Urinary bladder (tissue), 4 donors: ENCODE results near the gene PGM2L1. TPM values are rescaled to one million over a fixed set of nuclear protein-coding genes. Genes with fewer than 3 reads are reported as not detected.
"Not testable (repeated sequence)": the region's sequence is repeated elsewhere in the genome, so short reads cannot be mapped to it uniquely, and the experiment has no call there.

Experiments
- DNase-seq: peaks from one replicate; pipeline ENCODE4 v3.0.0-alpha.2; 2015; ENCODE audit errors: extremely low spot score
- H3K27ac ChIP-seq: one replicate; pipeline ENCODE4 v1.5.1; 2013; ENCODE audit warnings: low read depth, mild to moderate bottlenecking, moderate library complexity
- H3K36me3 ChIP-seq: one replicate; pipeline ENCODE4 v1.6.1; 2013; ENCODE audit warnings: mild to moderate bottlenecking, moderate library complexity; ENCODE audit not compliant: insufficient read depth
- H3K4me1 ChIP-seq: one replicate; pipeline ENCODE4 v1.6.1; 2013; ENCODE audit warnings: mild to moderate bottlenecking, moderate library complexity; ENCODE audit not compliant: insufficient read depth
- H3K4me3 ChIP-seq: one replicate; pipeline ENCODE4 v1.5.1; 2013; ENCODE audit warnings: low read depth, low read length
- WGBS: extraction: QIAGEN DNeasy Blood & Tissue Kit; methylation state at CpG from one replicate; pipeline ENCODE4 v1.1.7; 2013; 5-methylcytosine and 5-hydroxymethylcytosine counted together
- polyA plus RNA-seq: library from polyadenylated mRNA; stranded (reverse); fragments of 200-250 nt; gene quantifications from one replicate; pipeline ENCODE4 v1.2.3, GENCODE V29; 2013
- total RNA-seq: library from RNA; depleted of rRNA; stranded (reverse); fragments of >200 nt; gene quantifications from one replicate; pipeline ENCODE4 v1.2.3, GENCODE V29; 2014
- donor health status: healthy with polysubstance abuse.
- donor health status: healthy.

Gene PGM2L1
- total and polyA plus RNA-seq, 2 donors, result 5.2 to 14.1 TPM

DNA sequence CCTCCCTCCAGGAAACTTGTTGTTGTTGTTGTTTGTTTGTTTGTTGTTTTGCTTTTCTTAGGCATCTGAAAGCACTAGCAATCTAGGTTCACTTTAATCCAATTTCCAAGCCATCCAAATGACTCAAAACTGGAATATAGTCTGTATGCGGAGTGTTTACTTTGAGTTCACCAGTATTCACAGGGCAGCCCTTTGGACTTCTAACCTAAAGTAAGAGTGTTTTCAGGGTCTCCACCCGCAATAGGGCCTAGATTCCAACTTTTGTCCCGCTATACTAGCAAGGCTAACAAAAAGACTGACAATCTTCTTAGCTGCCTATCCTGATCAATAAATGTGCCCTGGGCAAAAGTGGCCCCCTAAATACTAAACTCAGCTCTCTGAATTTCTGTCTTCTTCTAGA is 13.6 kb downstream of the PGM2L1 start:
- Histone ChIP-seq H3K27ac (no peak overlapping the region), H3K4me1 (no peaks in the 10 kb centered on the region), H3K4me3 (no peak overlapping the region), H3K36me3 (no peaks in the 10 kb centered on the region)
- no peak for DNase-seq
- 97% methylated on average over 3 of the region's 3 CpGs for WGBS

DNA sequence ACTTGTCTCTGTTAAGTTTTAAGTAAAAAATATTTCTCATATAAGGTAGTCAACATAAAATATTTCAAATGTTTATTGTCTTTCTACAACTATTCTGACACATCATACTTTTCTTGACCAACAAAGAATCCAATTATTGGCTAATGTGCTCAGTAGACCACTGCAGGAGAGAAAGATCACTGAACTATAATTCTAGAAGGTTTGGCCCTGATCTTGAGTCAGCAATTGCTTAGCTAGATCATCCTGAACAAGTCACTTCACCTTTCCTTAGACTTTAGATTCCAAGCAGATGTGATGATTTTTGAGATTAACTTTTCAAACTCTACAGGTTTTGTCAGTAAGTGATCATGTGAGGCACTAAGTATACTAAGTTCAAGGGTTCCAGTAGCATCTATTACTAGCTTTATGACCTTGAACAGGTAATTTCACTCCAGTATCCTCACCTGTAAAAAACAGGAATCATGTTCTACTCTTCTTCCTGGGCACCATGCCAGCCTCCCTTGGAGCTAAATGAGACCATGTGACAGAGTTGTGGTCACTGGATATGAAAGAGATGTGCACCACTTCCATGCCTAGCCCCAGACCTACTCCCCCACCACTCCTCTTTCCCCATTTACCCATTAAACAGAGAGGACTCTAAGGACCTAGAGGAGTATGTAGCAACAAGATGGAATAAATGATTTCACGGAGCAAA is 17.3 kb downstream of the PGM2L1 start:
- no peaks in the 10 kb centered on the region for H3K36me3 ChIP-seq
- no peak for DNase-seq
- 89% methylated on average over 1 of the region's 1 CpG for WGBS
- no peaks in the 10 kb centered on the region for H3K4me1 ChIP-seq
- no peak overlapping the region for H3K4me3 ChIP-seq
- no peak overlapping the region for H3K27ac ChIP-seq

DNA sequence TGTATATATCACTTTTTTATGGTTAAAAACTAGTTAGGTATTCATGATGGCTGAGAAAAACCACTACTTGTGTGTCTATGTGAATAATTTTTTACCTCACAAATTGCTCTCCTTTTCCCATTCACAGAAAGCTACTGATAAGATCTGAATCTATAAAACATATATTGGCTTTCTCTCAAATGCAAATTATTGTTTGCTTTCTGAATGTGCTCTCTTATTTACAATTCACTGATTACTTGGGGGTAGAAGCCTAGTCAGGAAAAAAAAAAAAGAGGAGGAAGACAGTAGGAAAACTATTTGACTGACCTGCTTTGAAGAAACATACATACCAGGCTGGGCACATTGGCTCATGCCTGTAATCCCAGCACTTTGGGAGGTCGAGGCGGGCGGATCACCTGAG is 20.5 kb downstream of the PGM2L1 start:
- Histone ChIP-seq H3K27ac (no peak overlapping the region), H3K4me1 (no peaks in the 10 kb centered on the region), H3K4me3 (no peak overlapping the region), H3K36me3 (no peaks in the 10 kb centered on the region)
- WGBS, result 95% methylated on average over 3 of the region's 3 CpGs
- DNase-seq, result no peak

DNA sequence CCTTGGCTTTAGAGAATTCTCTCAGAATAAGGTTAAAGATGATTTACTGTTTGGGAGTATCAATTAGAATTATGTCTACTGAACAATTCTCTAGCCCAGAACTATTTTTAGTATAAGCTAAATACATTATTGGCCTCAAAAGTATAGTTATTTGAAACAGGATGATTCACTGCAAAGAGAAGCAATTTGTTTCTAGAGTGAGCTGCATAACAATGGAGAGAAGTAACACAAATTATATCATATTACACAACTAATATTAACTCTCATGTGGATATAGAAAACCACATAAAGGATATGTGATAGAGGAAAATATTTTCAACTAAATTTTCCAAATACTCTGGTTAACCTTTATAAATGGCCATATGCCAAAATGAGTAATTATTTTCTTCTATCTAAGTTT is 24.9 kb downstream of the PGM2L1 start:
- Histone ChIP-seq H3K27ac (no peak overlapping the region), H3K36me3 (no peaks in the 10 kb centered on the region), H3K4me3 (no peak overlapping the region), H3K4me1 (no peaks in the 10 kb centered on the region)
- DNase-seq, result no peak

DNA sequence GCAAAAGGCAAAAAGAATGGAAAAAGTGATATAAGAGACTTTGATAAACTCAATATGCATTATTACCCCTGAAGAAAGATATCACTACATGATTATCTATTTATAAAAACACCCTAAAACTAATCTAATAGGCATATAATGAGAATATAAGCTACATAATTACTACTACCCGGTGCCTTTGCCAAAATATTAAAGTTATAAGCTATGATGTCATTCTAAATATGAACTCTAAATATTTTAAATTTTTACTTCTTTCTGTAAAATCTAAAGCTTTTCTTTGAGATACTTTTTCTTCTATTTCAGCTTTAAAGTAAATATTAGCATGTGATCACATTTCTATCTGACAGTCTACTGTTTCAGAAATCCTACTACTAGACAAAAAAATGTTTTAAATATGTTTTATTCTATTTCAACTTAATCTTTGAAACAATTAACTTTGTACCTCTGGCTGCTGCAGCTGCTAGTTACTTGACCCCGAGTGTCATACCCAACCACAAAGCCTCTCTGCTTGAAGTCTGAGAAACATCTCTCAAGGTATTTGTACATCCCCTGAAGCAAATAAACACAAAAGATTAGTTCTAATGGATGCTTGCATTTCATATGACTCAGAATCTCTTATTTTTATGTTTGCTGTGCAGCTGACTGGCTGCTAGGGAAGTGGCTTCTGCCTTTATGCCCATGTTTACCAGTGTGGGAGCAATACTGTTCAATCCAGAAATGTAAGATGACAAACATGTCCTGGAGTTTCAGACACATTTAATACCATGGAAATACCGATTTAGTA is 26.8 kb downstream of the PGM2L1 start:
- H3K4me3 ChIP-seq, result no peak overlapping the region
- no peaks in the 10 kb centered on the region for H3K36me3 ChIP-seq
- H3K4me1 ChIP-seq, result no peaks in the 10 kb centered on the region
- no peak overlapping the region for H3K27ac ChIP-seq
- WGBS, result 77% methylated on average over 3 of the region's 3 CpGs
- no peak for DNase-seq

DNA sequence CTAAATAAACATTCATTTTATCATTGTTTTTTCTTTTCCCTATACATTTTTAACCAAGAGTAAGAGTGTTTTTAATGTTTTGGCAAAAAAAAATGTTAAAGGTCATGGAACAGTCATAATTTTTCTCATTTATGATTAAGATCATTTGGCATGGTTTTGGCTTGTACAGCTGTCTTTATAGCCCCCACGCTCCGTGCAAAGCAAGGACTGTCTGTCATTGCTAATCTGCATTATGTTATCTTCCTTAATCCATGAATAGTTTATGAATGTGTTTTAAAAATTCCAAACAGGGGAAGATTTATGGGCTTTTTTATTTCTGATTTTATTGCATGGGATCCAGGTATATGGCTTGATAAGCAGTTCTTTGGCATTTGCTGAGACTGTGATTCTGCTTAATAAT is 28.1 kb downstream of the PGM2L1 start:
- Histone ChIP-seq H3K4me1 (no peaks in the 10 kb centered on the region), H3K36me3 (no peaks in the 10 kb centered on the region), H3K4me3 (no peak overlapping the region), H3K27ac (no peak overlapping the region)
- WGBS, result 61% methylated on average over 2 of the region's 2 CpGs
- no peak for DNase-seq

DNA sequence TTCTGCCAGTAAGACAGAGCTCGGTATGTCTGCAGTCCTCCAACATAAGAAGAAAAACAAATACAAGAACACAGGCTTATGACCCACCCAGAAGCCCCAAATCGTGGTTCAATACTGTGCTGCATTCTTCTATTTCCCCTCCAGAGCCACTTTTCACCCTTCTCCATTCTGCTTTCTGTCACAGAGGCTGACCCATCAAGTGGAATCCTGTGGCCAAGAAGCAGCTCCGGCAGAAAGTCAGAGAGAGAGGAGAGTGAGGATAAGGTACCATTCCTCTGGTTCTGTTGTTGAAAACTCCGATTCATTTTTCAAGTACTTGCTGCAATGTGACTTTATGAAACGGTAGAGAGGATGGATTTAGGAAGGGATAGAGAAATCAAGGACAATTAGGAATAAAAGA is 30.4 kb downstream of the PGM2L1 start:
- Histone ChIP-seq H3K4me1 (no peaks in the 10 kb centered on the region), H3K36me3 (no peaks in the 10 kb centered on the region), H3K27ac (no peak overlapping the region), H3K4me3 (no peak overlapping the region)
- DNase-seq, result no peak
- 85% methylated on average over 5 of the region's 5 CpGs for WGBS

DNA sequence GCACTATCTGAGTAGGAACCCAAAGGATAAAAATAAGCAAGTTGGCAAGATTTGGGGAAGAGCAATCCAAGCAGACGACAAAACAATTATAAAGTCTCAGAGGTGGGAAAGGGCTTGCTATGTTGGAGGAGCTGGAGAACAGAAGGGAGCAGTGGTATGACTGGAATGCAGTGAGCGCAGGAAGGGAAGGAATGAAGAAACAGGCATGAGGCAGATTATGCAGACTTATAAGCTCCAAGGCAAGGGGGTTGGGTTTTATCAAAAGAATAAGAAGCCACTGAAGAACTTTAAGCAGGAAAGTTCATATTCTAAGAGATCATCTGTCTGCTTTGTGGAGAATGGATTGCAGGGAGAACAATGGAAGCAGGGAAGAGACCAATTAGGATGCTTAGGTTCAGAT is 31.7 kb downstream of the PGM2L1 start:
- WGBS, result 43% methylated on average over 2 of the region's 2 CpGs
- DNase-seq, result no peak
- no peak overlapping the region for H3K4me3 ChIP-seq
- no peaks in the 10 kb centered on the region for H3K36me3 ChIP-seq
- H3K27ac ChIP-seq, result no peak overlapping the region
- H3K4me1 ChIP-seq, result no peaks in the 10 kb centered on the region

DNA sequence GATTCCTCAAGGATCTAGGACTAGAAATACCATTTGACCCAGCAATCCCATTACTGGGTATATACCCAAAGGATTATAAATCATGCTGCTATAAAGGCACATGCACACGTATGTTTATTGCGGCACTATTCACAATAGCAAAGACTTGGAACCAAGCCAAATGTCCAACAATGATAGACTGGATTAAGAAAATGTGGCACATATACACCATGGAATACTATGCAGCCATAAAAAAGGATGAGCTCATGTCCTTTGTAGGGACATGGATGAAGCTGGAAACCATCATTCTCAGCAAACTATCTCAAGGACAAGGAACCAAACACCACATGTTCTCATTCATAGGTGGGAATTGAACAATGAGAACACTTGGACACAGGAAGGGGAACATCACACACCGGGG is 32.4 kb downstream of the PGM2L1 start:
- DNase-seq, H3K27ac ChIP-seq, H3K36me3 ChIP-seq, H3K4me3 ChIP-seq, H3K4me1 ChIP-seq: not testable (repeated sequence)
- WGBS, result 96% methylated on average over 3 of the region's 3 CpGs

DNA sequence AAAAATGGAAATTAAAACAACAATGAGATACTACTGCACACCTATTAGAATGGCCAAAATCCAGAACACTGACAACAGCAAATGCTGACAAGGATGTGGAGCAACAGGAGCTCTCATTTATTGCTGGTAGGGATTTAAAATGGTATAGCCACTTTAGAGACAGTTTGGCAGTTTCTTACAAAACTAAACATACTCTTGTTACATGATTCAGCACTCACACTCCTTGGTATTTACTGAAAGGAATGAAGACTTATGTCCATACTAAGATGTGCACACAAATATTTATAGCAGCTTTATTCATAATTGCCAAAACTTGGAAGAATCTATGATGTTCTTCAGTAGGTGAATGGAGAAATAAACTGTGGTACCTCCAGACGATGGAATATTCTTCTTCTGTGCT is 40.8 kb downstream of the PGM2L1 start:
- DNase-seq, result no peak
- H3K4me3 ChIP-seq, result no peak overlapping the region
- WGBS, result 88% methylated on average over 1 of the region's 1 CpG

DNA sequence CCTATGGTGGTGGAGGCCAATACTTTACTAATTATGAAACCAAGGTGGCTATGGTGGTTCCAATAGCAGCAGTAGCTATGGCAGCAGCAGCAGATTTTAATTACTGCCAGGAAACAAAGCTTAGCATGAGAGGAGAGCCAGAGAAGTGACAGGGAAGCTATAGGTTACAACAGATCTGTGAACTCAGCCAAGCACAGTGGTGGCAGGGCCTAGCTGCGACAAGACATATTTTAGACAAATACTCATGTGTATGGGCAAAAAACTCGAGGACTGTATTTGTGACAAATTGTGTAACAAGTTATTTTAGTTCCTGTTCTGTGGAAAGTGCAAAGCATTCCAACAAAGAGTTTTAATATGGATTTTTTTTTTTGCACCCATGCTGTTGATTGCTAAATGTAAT is 42.6 kb downstream of the PGM2L1 start:
- no peak for DNase-seq
- no peaks in the 10 kb centered on the region for H3K4me1 ChIP-seq

More for the DNA sequence above, 40.8 kb downstream of the PGM2L1 start:
- Histone ChIP-seq H3K36me3 (no peaks in the 10 kb centered on the region), H3K27ac (no peak overlapping the region), H3K4me1 (no peaks in the 10 kb centered on the region)

DNA sequence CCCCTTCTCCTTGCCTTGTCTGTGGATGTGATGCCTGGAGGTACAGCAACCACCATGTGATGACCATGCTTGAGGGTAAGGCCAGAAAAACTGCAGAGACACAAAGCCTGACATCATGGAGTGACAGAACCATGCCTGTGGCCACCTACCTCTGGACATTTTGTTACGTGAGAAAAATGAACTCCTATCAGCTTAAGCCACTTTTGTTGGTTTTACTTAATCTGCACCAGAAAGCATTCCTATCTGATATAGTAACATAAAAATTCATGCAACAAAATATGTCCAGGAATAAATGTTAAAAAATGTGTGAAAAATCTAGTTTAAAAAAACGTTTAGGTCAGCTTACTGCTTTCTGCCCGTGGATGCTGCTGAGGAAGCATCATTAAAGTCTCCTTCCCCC is 44.2 kb downstream of the PGM2L1 start:
- no peak for DNase-seq
- 64% methylated on average over 3 of the region's 3 CpGs for WGBS
- Histone ChIP-seq H3K36me3 (no peaks in the 10 kb centered on the region), H3K4me1 (no peaks in the 10 kb centered on the region), H3K4me3 (no peak overlapping the region), H3K27ac (no peak overlapping the region)

More for the DNA sequence above, 42.6 kb downstream of the PGM2L1 start:
- Histone ChIP-seq H3K27ac (no peak overlapping the region), H3K4me3 (no peak overlapping the region), H3K36me3 (no peaks in the 10 kb centered on the region)
- 94% methylated on average over 2 of the region's 2 CpGs for WGBS

DNA sequence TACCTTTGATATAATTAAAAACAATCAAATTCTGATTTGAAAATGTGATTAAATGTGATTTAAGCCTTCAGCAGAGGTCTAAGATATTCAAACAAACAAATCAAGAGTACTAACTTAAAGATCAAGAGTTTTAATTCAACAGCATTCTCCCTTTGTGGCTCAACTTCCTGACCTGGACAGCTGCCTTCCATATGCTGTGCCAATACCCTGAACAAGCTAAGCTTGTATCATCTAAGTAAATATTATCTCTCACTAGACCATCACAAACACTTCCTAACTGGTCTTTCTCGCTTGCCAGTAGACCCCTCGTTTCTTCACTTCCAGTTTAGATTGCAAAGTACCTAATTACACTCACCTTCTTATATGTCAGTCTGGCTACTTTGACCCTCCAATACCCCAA is 50.9 kb downstream of the PGM2L1 start:
- DNase-seq, result no peak
- H3K27ac ChIP-seq, result no peak overlapping the region
- no peaks in the 10 kb centered on the region for H3K36me3 ChIP-seq
- no peaks in the 10 kb centered on the region for H3K4me1 ChIP-seq
- H3K4me3 ChIP-seq, result no peak overlapping the region
- WGBS, result 57% methylated on average over 2 of the region's 2 CpGs

DNA sequence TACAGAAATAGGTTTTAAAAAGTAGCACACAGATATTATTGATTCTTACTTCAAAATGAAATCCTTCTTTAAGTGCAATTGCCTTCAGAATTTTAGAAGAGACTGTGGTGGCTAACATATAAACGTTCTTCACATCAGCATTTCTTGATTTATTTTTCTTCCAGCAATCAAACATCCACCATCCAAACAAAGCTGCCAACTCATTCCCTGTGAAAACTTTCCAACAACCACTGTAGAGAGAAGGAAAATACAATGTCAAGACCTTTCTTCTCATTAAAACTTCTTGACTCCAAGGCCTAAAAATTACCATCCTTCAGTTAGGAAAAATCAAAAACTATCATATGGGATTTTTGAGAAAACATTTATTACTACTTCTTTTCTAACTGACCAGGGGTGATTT is 52.8 kb downstream of the PGM2L1 start:
- Histone ChIP-seq H3K4me1 (no peaks in the 10 kb centered on the region), H3K36me3 (no peaks in the 10 kb centered on the region), H3K27ac (no peak overlapping the region), H3K4me3 (no peak overlapping the region)
- DNase-seq, result no peak
- 48% methylated on average over 1 of the region's 1 CpG for WGBS
